ENCODE data around the gene NDUFAF8. TPM values are rescaled to one million over a fixed set of nuclear protein-coding genes. Genes with fewer than 3 reads are reported as not detected.

The NDUFAF8 gene
- total and polyA plus RNA-seq, 3 donors from 2014 or later, result 61.1 to 63.4 (median 62.5) TPM

DNA sequence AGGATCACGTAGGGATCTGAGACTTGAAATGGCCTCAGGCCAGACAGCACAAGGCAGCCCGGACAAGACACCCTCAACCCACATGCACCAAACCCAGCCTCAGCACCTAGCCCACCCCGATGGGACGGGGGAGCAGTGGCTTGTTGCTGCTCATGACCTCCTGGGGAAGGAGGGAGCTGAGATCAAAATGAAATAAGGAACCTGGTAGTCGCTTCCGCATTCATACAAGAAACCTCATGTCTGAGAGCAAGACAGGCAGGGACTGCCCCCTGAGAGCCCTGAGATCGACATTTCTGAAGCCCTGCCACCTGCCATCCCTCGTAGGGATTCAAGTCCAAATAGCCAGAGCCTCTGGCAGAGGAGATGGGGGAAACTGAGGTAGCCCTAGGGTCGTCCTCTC lies 10.7 kb upstream of the NDUFAF8 start:
- peak overlapping the region in 1 of 2 donors; percentile 18 for H3K27ac ChIP-seq
- intact Hi-C loops (cut with DNase I; ENCODE audit: low total_unique reads), result no loop called here
- H3K36me3 ChIP-seq (ENCODE audit: low read depth, missing control alignments), result no peaks in the 10 kb centered on the region
- H3K9me3 ChIP-seq, result no peaks in the 10 kb centered on the region
- WGBS, 2 donors, result 61 to 62% methylated on average over 7 to 9 of the region's 9 CpGs
- no peak for DNase-seq
- H3K27me3 ChIP-seq, result no peaks in the 10 kb centered on the region
- TF ChIP-seq, protein P1, sequence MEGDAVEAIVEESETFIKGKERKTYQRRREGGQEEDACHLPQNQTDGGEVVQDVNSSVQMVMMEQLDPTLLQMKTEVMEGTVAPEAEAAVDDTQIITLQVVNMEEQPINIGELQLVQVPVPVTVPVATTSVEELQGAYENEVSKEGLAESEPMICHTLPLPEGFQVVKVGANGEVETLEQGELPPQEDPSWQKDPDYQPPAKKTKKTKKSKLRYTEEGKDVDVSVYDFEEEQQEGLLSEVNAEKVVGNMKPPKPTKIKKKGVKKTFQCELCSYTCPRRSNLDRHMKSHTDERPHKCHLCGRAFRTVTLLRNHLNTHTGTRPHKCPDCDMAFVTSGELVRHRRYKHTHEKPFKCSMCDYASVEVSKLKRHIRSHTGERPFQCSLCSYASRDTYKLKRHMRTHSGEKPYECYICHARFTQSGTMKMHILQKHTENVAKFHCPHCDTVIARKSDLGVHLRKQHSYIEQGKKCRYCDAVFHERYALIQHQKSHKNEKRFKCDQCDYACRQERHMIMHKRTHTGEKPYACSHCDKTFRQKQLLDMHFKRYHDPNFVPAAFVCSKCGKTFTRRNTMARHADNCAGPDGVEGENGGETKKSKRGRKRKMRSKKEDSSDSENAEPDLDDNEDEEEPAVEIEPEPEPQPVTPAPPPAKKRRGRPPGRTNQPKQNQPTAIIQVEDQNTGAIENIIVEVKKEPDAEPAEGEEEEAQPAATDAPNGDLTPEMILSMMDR (IDR thresholded peaks at IDR 0.05), result no peak
- TF ChIP-seq POLR2A (IDR thresholded peaks at IDR 0.05), result no peak
- peaks cover 13% of the 10 kb centered on the region for H3K4me1 ChIP-seq
- H3K4me3 ChIP-seq, result no peak overlapping the region

DNA sequence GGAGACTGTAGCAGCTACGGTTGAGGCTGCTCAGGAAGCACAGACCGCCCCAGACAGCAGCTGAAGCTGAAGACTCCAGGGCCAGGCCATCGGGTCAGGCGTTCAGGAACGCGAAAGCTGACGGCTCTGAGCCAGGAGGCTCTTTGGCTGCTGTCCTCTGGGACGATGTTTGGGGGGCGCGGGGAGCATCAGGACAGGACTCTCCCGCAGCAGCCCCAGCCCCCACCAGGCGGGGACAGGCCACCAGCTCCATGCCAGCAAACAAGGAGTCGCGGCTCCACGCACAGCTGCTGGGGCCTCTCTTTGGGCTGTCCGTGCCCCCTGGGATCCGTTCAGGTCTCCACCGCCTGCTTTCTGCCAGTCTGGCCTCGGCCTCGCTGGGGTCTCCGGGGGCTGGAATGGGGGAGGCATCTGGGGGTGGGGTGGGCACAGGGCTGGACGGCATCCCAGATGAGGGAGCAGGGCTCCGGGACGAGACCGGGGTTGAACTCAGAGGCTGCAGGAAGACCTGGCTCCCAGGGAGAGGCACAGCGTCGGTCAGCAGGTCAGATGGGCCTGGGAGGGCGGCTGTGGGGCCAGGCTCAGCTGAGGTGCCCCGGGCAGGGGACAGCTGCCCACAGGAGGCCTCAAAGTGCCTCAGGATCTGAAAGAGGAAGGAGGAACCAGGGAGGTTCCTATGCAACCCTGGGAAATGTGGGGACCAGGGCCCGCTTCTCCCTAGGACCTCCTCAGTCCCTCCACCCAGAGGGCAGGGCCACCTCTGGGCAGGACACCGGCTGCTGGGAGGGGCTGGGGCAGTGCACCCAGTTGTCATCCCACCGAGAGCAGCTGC lies 10.1 kb upstream of the NDUFAF8 start:
- Histone ChIP-seq H3K36me3 (ENCODE audit: low read depth, missing control alignments) (no peaks in the 10 kb centered on the region), H3K27me3 (no peaks in the 10 kb centered on the region), H3K4me3 (no peak overlapping the region), H3K9me3 (no peaks in the 10 kb centered on the region), H3K4me1 (peaks cover 8% of the 10 kb centered on the region), H3K27ac (peak overlapping the region in 1 of 2 donors; percentile 18)
- 66% methylated on average over 20 to 21 of the region's 32 CpGs for WGBS, 2 donors
- TF ChIP-seq, protein P1 (IDR thresholded peaks at IDR 0.05), result no peak
- no peak for TF ChIP-seq POLR2A (IDR thresholded peaks at IDR 0.05)
- intact Hi-C loops (cut with DNase I; ENCODE audit: low total_unique reads), result no loop called here
- DNase-seq, result no peak

DNA sequence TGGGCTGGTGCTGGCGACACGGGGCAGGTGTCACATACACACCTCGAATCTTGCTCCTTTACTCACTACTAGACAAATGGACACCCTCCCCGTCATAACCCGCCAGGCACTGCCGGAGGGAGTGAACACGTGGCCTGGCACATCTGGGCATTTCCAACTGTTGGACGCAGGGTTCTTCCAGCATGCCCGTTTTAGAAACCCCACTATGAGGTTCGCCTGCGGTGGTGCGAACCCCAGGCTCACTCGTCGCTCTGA lies 9.5 kb upstream of the NDUFAF8 start:
- H3K27me3 ChIP-seq, result no peaks in the 10 kb centered on the region
- H3K36me3 ChIP-seq (ENCODE audit: low read depth, missing control alignments), result no peaks in the 10 kb centered on the region
- 89 to 93% methylated on average over 11 to 14 of the region's 14 CpGs for WGBS, 2 donors

DNA sequence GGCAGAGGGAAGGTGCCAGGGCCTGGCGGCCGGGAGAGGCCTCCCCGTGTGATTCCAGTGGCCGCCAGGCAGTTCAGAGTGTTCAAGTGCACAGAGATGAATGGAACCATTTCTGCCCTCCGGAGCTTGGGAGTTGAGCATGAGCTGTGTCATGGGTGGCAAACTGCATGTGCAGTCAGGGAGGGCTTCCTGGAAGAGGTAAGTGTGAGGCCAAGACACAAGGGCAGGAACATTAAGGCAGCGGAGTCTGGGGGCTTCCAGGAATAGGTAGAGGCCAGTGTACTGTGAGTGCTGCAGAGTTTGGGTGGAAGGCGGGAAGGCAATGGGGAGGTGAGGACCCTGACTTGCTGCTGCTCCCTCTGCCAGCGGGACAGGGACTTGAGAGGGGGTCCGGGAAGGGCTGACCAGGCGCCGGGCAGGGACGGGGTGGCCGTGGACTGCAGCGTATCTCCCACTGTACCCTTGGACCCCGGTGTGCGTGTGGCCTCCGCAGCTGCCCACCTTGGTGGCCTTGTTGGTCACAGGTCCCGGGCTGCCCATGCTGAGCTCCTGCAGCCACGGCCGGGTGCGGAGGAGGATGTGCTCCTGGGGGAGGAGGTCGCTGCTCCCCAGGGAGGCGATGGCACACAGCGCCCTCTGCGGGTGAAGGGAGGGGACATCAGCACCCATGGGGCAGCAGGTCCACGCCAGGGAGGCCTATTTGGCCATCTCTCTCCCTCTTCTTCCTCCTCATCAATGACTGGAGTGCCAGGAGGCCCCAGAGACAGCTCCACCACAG lies 8.9 kb upstream of the NDUFAF8 start:
- Histone ChIP-seq H3K36me3 (ENCODE audit: low read depth, missing control alignments) (no peaks in the 10 kb centered on the region), H3K9me3 (no peaks in the 10 kb centered on the region), H3K4me3 (no peak overlapping the region), H3K27me3 (no peaks in the 10 kb centered on the region), H3K4me1 (peaks cover 8% of the 10 kb centered on the region), H3K27ac (no peak overlapping the region)
- intact Hi-C loops (cut with DNase I; ENCODE audit: low total_unique reads), result no loop called here
- DNase-seq, result no peak
- no peak for TF ChIP-seq POLR2A (IDR thresholded peaks at IDR 0.05)
- TF ChIP-seq, protein P1 (IDR thresholded peaks at IDR 0.05), result no peak
- 92 to 94% methylated on average over 16 to 26 of the region's 26 CpGs for WGBS, 2 donors

More for the DNA sequence above, 9.5 kb upstream of the NDUFAF8 start:
- intact Hi-C loops (cut with DNase I; ENCODE audit: low total_unique reads), result no loop called here
- Histone ChIP-seq H3K9me3 (no peaks in the 10 kb centered on the region), H3K4me3 (no peak overlapping the region), H3K27ac (no peak overlapping the region), H3K4me1 (peaks cover 8% of the 10 kb centered on the region)
- TF ChIP-seq POLR2A (IDR thresholded peaks at IDR 0.05), result no peak
- TF ChIP-seq, protein P1 (IDR thresholded peaks at IDR 0.05), result no peak
- no peak for DNase-seq
